Stomach (tissue), 4 donors: Measurements from ENCODE around the gene CHSY3.

Experiments
- CTCF ChIP-seq, 7 experiments: fragments of 450-650 bp in 4 of 7; fragments of 200-600 bp in 3 of 7; sonication (generic) in 3 of 7; IDR thresholded peaks; one replicate each; pipeline ENCODE4 v1.5.1; 2016 to 2019; ENCODE audit warnings: antibody characterized with exemption in 7 of 7, control low read depth in 2 of 7, mild to moderate bottlenecking in 1 of 7
- EP300 ChIP-seq: sonication (generic); formaldehyde crosslinking; IDR thresholded peaks from one replicate; pipeline ENCODE4 v1.6.1; 2017; ENCODE audit warnings: antibody characterized with exemption
- POLR2A ChIP-seq, 4 donors: fragments of 450-650 bp; IDR thresholded peaks; one replicate each; pipeline ENCODE4 v1.6.1; 2016; ENCODE audit warnings: antibody characterized with exemption in 4 of 4, control low read depth in 2 of 4, mild to moderate bottlenecking in 1 of 4, moderate library complexity in 1 of 4

- TF ChIP-seq CTCF (IDR thresholded peaks at IDR 0.05) (no peak), POLR2A (IDR thresholded peaks at IDR 0.05) (no peak), EP300 (no peak)
Observed at GRCh38 chr5:130064484-130064883, 160.2 kb downstream of the CHSY3 start.
